ENCODE data around the gene CREB3L1.

CREB3L1 gene

DNA sequence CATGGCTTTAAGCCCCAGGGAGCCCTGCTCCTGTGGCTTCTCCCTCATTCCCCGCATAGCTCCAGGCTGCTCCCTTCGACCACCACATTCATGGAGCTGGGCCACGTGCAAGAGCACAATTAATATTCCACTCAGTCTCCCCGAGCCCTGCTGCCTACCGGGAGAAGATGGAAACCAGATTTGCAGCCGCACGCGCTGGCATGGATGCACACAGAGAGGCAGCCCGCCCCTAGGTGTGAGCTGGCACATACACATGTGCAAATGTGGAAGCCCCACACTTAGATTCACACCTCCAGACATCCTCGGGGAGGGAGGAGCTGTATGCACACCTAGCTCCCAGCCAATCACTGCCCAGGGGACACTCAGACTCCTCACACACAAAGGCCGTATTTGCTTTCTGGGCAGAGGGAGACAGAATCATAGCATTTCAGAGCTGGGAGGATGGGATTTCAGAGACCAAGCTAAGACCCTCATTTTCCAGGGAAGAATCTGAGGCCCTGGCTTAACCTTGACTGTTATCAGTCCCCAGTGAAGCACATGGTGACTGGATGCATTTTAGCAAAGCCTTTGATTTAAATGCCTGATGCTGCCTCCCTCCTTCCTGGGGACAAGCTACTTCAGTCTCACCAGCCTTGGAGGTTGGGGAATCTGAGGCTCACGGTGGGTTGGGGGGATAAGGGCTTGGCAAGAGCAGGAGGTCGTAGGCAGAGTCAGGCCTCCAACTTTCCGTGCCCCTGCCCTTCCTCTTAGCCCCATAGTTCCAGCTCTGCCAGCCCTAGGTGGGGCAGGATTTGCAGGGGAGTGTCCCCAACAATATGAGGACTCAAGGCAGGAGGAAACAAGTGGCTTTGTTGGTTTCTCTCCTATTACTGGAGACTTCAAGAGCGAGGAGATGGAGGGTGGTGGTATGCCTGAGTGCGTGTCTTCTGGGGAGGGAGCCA is 5.3 kb upstream of the CREB3L1 start:
- in situ Hi-C loops (cut with MboI; ENCODE audit: low sequenced_read_pairs): no loop called here

DNA sequence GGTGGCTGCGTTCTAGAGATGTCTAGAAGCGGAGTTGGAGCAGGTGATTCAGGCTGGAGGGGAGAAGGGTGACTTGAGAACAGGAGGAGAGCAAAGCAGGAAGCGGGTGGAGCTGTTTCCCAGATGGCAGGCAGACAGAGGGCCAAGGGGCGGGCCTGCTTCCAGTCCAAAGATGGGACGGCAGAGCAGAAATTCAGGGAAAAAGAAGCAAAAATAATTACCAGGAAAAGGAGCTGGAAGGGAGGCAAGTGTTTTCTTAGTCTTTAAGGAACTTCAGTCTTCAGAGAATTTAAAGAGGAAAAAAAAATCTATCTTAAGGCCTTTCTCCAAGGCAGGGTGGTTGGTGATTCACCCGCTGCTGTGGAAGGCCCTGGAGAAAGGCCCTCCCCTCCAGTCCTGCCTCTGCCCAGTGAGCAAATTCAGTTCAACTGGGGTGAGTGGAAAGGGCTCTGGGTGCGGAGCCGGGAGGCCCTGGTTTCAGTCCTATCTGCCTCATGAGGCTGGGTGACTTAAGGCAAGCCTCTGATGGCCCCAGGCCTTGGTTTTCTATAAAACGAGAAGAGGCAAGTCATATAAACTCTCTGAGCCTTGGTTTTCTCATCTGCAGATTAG is 4.5 kb upstream of the CREB3L1 start:
- in situ Hi-C loops (cut with MboI; ENCODE audit: low sequenced_read_pairs): no loop called here

DNA sequence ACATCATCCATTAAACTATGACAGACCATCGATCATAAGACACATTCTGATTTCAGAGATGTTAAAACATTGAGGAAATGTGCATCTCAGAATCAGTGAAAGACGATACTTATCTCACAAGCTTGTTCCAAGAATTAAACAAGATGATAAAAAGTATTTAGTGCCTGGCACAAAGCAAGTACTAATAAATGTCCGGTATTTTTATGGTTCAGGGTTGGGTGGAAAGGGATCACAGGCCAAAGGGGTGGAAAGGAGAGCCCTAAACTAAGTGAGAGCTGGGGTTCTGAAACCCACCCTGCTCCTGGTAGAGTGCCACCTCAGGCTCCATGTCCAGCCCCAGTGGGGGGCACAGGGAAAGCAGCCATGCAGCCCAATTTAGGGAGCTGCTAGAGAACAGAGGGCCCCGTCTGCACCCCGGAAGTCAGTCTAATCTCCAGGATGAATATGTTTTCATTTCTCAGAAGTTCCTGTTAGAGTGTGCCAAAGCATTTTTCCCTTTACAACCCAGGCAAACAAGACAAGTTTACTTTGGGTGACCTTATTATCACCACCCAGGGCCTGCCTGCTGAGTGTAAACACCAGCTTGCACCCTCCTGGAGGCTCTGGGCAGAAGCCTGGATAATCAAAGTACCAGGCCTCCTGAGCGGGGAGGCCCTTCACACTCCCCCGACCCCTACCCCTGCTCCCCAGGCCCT is 3.8 kb upstream of the CREB3L1 start:
- in situ Hi-C loops (cut with MboI; ENCODE audit: low sequenced_read_pairs): no loop called here

DNA sequence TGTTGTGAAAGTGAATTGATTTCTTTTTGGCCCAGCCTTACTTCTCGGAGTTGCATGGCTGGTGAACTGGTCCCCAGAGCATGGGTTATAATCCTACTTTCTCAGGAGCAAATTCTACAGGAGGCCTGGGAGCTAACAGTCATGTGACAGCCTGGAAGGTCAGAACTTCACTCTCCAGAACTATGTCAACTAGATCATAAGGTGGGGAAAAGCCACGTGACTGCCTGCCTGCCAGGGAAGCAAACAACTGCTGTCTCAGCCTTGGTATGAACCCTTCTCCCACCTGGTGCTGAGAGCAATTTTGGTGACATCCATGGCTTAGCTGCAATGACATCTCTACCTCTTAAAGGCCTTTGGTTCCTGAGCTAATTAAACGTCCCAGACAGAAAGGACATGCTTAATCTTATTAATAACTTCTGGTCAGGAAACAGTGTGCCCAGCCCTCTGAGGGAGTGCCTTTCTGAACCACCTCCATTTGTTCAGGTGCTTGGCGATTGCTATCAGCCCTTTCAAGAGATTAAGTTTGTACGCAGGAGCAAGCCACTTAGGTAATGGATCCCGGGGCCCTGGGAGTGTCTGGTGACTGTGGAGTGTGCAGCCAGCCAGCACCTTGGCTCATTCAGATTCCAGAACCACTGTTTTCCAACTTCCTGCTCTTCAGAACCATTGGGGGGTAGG is 1.4 kb upstream of the CREB3L1 start:
- in situ Hi-C loops (cut with MboI; ENCODE audit: low sequenced_read_pairs): no loop called here

DNA sequence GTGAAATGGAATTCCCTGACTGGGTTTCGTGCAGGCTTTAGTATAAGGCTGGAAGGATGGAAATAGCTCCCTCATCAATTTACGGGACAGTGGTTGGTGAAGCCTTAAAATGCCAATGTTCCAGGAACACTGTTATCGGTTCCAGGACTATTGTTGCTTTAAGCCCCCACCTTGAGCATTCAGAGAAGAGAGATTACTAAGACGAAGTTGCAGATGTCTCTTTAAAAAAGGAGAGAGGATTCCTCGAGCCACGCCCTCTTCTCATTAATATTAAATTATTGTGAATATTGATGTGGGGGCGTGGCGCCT is 195 bp upstream of the CREB3L1 start:
- in situ Hi-C loops (cut with MboI; ENCODE audit: low sequenced_read_pairs): no loop called here

DNA sequence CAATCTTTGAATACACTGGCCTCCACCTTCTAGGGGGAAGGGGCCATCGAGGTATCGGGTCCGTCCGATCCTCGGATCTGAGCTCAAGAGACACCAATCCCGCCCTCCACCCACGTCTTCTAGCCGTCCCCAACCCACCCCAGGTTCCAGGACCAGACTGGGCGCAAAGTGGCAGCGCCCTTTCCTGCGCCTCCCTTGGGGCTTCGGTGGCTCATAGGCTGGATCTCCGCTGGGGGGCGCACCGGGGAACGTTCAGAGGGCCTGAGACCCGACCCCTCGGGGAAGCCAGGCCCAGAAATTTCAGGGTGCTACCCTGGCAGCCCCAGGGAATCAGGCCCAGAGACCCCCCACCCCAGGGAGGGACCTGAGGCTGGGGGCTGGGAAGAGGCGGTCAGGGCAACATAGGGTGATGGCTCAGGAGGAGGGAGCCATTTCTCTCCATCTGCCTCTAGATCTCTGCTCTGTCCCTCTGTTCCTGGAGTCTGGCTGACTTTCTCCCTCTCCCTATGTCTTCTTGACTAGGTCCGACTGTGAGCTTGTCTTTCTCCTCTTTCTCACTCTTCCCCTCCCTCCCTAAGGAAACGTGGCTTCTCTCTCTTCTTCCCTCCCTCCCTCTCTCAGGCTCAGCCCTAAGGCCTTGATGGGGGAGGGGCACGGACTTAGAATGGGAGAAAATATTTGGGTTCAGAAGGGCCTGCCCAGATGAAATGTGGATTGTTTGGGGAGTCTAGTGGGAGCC is 1.1 kb downstream of the CREB3L1 start:
- in situ Hi-C loops (cut with MboI; ENCODE audit: low sequenced_read_pairs): no loop called here

DNA sequence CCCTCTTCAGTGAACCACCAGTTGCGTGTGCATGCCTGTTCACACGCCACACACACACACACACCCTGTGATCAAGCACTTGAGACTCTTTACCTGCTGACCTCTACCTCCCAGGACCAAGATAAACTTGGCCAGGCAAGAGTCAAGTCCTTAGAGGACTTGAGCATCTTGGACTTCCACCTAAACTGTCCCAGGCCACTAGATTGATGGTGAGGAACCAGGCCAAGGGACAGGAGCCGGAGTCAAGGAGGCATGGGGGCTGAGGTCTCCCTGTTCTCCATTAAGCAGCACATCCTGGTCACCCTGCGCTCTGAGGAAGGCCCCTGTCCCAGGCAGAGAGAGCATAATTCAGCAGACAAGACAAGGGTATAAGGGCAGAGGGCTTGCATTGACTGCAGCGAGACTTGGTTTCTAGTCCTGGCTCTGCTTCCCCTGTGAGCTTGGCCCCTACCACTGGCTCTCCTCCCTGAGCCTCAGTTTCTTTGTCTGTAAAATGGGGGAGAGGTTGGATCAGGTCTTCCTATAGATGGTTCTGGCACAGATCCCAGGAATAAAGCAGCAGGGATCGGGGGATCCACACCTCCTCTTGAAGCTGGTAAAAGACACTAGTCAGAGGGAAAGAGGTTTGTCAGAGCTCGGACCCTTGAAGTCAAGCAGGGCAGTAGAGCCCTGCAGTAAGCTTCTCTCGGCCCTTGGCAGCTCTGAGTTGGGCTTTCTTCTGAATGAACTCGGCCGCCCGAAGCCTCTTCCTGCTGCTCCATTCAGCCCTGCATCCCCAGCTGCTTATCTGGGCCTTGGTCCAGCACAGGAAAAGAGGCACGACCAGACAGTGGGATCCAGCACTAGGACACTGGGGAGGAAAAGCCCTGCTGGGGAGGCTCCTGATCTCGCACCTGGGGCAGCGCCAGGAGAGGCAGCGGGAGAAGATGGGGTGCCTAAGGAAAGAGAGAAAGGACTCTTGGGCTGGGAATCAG is 2.0 kb downstream of the CREB3L1 start:
- in situ Hi-C loops (cut with MboI; ENCODE audit: low sequenced_read_pairs): no loop called here

DNA sequence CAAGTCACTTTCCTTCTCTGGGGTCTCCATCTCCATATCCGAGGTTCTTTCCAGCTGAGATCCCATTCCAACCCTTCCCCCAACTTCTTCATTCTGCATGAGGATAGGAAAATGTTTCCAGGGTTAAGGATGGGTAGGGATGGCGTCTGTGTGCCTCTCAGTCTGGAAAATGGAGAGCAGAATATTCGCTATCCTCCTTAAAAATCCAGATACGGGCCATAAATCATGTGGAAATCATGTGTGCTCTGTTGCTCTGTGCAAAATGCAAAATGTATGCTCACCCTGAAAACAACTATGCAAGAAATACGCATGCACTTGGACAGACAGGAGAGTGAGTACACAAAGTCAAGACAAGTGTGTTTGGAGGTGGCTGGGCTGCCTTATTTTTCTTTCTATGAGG is 3.2 kb downstream of the CREB3L1 start:
- in situ Hi-C loops (cut with MboI; ENCODE audit: low sequenced_read_pairs): no loop called here

DNA sequence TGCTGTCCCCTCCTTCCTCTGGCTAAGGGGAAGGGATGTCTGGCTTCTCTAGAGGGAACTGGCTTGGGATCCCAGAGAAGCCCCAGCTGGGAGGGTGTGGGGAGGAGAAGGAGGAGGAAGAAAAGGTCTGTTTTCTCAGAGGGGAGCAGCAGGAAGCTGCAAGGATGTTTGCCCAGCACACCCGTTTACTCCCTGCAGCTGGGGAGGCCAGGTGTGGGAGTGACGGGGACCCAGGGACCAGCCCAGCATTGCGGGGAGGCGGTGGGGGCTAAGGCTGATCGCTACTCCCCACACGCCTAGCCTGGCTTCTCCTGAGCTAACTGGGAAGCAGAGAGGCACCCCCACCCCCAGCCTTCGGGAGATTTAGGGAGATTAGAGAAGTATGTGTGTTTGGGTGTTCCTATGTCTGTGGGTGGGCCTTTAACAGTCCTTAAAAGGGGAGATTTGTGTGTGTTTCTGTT is 3.9 kb downstream of the CREB3L1 start:
- in situ Hi-C loops (cut with MboI; ENCODE audit: low sequenced_read_pairs): no loop called here

DNA sequence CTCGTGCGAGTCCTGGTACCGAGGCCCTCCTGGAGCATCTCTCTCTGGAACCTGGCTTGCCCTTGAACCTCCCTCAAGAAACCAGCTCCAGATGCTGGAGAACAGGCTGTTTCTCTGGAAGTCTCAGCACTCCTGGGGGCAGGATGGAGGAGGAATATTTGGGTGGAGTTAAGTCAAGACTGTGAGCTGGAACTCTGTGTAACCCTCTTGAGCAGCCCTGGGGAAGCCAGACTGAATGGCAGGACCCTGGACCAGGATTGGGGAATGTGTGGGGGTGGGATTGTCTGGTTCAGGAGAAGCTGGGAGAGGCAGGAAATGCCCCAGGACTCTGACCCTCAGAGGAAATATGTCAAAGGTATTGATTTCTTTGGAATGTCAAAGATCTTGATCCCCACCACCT is 7.7 kb downstream of the CREB3L1 start:
- in situ Hi-C loops (cut with MboI; ENCODE audit: low sequenced_read_pairs): no loop called here

DNA sequence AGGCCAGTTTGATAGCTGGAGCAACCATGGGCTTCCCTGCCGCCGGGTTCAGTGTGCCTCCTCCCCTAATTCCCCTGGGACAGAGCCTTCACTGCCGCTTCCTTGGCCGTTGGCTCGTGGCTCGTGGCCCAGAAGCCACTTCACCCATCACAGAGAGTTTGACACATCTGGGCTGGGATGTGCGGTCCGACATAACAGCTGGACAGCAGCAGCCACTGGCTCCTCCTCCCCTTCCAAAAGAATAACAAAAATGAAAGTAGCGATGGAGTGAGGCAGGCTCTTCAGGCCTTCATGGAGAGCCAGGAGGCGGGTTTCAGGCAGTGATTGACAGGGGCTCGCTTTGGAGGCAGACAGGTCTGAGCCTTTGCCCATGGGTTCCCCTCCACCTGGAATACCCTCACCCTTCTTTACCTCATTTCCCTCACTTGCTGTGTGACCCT is 8.2 kb downstream of the CREB3L1 start:
- in situ Hi-C loops (cut with MboI; ENCODE audit: low sequenced_read_pairs): no loop called here

DNA sequence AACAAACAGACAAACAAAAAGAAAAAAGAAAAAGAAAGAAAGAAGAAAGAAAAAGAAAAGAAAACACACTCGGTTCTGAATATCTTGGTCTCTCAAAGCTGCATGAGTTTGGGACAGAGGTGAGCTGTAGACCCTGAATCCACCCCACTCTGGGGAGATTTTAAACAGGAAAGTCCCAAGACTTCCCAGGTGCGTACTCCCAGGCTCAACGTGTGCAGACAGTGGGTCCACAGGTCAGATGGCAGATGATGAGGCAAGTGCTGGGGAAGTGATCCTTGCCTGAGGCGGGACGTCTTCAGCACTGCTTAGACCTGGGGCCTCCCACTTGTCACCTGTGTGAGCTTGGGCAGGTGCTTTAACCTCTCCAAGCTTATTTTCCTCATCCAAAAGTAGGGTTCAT is 9.3 kb downstream of the CREB3L1 start:
- in situ Hi-C loops (cut with MboI; ENCODE audit: low sequenced_read_pairs): no loop called here

DNA sequence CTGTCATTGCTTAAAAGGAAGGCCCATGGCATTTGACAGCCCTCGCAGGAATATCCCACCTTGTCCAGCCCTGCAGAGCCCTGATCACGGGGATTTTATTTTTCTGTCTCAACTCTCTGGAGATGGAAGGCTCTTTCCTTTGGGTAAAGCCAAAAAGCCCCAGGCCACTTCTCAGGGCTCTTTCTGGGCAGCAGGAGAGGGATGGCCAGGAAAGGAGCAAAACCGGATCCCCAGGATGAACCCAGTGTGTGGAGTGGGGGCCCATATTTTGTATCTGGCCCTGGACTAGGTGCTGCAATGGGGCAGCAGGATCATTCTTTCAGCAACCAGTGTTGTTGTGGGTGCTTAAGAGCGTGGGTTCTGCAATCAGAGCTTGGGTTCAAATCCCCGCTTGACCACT is 11.0 kb downstream of the CREB3L1 start:
- in situ Hi-C loops (cut with MboI; ENCODE audit: low sequenced_read_pairs): no loop called here

DNA sequence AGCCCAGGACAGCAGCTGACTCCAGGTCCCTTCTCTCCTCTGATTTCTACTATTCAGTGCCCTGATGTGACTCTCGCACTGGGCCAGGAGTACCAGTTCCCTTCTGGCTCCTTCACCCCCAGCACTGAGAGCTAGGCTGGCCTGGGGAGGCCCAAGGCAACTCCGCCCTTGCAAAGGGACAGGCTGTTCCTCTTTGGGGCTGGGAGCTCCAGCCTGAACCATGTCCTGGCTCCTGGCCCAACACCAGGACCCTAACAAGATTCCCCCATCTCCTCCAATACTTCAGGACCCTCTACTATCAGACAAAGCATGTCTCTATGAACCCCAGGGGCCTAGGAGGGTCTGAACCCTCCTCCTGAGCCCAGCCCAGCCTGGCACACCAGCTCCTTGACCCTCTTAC is 12.5 kb downstream of the CREB3L1 start:
- in situ Hi-C loops (cut with MboI; ENCODE audit: low sequenced_read_pairs): no loop called here

DNA sequence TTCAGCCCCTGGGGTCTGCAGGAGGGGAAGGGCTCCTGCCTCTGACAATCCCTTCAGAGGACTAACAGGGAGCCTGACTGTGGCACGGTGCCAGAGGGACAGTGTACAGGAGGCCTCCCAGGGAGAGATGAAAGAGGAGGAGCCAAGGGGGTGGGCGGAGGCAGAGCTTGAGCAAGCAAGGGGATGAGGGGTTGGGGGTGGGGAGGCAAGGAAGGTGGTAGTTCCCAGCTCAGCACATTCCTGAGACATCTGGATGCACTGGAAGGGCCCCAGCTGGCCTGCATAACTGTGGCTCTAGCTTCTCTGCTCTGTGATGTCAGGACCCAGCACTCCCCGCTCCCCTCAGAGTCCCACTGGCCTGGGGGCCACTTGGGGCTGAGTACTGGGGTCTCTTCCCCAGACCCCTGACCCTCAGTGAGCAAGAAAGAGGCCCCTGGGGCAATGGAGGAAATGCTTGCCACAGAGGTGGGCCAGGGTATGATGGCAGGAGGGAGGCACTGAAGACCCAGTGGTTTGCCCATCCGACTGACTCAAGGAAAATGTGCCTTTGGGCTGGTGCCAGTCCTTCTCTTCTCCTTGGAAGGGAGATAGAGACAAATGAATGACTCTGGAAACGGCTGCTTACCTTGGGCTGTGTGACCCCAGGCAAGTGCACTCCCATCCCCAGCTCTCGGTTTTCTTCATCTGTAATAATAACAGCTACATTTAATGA is 13.3 kb downstream of the CREB3L1 start:
- in situ Hi-C loops (cut with MboI; ENCODE audit: low sequenced_read_pairs): no loop called here

DNA sequence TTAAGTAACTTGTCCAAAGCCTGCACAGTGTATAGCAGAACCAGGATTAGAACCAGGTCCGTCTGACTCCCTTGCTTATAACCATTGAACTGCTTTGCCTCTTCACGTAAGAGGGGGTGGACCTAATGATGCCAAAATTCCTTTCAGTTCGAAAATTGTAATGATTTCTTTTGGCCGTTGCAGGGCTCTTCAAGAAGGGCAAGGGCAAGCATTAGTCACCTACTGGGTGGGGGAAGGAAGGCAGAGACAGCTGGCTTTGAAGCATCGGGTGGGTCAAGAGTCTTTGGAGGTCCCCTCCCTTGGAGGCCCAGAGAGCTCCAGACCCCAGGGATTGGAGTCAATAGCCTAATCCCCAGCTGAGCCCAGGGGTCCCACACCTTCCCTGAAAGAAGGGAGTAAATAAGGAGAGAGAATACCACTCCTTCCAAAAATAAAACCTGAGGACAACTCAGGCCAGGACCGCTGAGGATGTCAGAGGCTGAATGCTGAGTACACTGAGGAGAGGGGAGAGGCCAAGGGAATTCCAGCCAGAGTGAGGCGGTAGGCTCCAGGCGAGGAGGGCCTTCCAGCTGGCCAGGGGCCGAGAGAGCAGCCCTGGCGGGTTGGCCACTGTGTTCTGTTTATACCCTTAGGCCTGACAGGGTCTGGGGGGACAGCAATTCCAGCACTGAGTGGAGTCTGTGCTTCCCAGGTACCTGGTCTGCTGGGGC is 14.1 kb downstream of the CREB3L1 start:
- in situ Hi-C loops (cut with MboI; ENCODE audit: low sequenced_read_pairs): no loop called here

DNA sequence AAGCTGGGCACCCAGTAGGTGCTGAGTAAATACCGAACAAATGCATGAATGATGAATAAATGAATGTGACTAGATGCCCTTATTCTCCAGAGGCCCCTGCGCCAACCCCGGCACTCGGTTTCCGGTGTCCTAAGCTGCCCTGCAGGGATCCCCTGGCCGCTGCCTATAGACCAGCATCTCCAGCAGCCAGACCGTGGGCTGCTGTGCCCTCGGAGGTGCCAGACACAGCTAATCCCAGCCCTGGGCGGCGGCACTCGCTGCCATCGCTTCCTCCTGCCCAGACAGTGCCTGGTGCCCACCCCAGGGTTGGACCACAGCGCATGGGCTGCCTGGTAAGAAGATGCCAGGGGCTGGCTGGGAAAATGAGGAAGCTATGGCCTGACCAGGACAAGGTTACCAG is 15.6 kb downstream of the CREB3L1 start:
- in situ Hi-C loops (cut with MboI; ENCODE audit: low sequenced_read_pairs): no loop called here

DNA sequence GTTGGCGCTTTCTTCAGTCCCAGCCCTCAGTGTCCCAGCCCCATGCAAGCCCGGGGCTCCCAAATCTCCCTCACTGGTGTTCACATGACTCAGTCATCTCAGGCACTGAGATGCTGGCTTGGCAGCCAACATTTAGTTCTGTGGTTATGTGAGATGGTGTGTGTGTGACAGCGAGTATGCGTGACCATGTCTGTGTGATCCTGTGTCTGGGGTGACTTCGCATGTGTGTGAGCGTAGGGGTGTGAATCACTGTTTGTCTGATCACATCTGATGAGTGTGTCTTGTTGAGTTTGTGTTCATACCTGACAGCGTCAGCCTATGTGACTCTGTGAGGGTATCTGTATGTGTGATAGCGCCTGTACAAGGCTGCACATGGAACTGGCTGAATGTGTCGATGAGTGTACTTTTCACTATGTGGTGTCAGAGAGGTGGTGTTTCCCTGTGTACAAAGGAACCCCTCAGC is 16.2 kb downstream of the CREB3L1 start:
- in situ Hi-C loops (cut with MboI; ENCODE audit: low sequenced_read_pairs): no loop called here

All from HL-60/S4 treated with retinoic acid at 250 ng/mL for 4 days and 3 days (cell line).